ENCODE results near the gene SNCA. TPM values are rescaled to one million over a fixed set of nuclear protein-coding genes. Genes with fewer than 3 reads are reported as not detected.

SNCA gene
- total RNA-seq, 1 donor from 2014 or later: 2.4 TPM

DNA sequence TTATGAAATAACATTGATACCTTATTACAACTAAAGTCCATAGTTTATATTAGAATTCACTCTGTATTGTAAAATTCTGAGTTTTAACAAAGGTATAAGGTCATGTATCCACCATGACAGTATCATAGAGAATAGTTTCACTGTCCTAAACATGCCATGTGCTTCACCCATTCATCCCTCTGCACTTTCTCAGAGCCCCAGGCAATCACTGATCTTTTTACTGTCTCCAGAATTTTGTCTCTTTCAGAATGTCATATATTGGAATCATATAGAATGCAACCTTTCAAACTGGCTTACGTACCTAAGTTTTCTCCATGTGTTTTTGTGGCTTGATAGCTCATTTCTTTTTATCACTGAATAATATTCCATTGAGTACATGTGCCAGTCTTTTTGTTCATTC, 33.9 kb downstream of the SNCA start:
- TF ChIP-seq, protein P1, sequence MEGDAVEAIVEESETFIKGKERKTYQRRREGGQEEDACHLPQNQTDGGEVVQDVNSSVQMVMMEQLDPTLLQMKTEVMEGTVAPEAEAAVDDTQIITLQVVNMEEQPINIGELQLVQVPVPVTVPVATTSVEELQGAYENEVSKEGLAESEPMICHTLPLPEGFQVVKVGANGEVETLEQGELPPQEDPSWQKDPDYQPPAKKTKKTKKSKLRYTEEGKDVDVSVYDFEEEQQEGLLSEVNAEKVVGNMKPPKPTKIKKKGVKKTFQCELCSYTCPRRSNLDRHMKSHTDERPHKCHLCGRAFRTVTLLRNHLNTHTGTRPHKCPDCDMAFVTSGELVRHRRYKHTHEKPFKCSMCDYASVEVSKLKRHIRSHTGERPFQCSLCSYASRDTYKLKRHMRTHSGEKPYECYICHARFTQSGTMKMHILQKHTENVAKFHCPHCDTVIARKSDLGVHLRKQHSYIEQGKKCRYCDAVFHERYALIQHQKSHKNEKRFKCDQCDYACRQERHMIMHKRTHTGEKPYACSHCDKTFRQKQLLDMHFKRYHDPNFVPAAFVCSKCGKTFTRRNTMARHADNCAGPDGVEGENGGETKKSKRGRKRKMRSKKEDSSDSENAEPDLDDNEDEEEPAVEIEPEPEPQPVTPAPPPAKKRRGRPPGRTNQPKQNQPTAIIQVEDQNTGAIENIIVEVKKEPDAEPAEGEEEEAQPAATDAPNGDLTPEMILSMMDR (conservative IDR thresholded peaks at IDR 0.05; ENCODE audit: low read depth, low read length): no peak
- H3K4me3 ChIP-seq (ENCODE audit: low read depth, low read length): no peak overlapping the region
- no peak for DNase-seq (ENCODE audit: low read depth)

DNA sequence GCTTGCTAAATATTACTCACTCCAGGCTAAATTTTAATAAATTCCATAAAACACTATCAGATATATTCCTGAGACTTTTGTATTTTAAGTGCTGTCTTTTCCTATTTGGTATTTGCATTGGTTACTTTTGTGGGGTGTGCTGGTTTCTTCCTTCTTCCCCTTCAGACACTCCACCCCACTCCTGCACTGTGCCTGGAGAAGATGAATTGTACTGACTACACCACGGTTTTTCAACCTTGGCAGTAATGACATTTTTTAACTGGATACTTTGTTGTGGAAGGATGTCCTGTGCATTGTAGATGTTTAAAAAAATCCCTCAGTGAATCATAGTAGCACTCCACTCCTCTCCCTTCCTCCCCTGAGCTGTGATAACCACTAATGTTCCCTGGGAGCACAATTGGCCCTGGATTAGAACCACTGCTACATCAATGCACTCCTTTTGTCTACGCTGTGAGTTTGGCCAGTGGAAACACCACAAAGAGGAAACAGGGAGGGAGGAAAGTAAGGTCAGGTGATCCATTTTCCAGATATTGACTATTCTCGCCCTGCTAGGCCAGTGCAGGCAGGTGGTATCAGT, 36.3 kb downstream of the SNCA start:
- no peak for DNase-seq (ENCODE audit: low read depth)
- H3K4me3 ChIP-seq (ENCODE audit: low read depth, low read length): no peak overlapping the region
- TF ChIP-seq, protein P1 (conservative IDR thresholded peaks at IDR 0.05; ENCODE audit: low read depth, low read length): no peak

GRCh38 chr4:89800012-89800516, 36.9 kb downstream of the SNCA start:
- TF ChIP-seq, protein P1 (conservative IDR thresholded peaks at IDR 0.05; ENCODE audit: low read depth, low read length): no peak
- H3K4me3 ChIP-seq (ENCODE audit: low read depth, low read length): no peak overlapping the region
- DNase-seq (ENCODE audit: low read depth): no peak

- TF ChIP-seq, protein P1 (conservative IDR thresholded peaks at IDR 0.05; ENCODE audit: low read depth, low read length): no peak
- H3K4me3 ChIP-seq (ENCODE audit: low read depth, low read length): no peak overlapping the region
- DNase-seq (ENCODE audit: low read depth): no peak
Observed at GRCh38 chr4:89799071-89799470, 37.9 kb downstream of the SNCA start.

- TF ChIP-seq, protein P1 (conservative IDR thresholded peaks at IDR 0.05; ENCODE audit: low read depth, low read length): no peak
- no peak overlapping the region for H3K4me3 ChIP-seq (ENCODE audit: low read depth, low read length)
- DNase-seq (ENCODE audit: low read depth): no peak
Observed at GRCh38 chr4:89797117-89797516, 39.8 kb downstream of the SNCA start.

- DNase-seq (ENCODE audit: low read depth): no peak
- TF ChIP-seq, protein P1 (conservative IDR thresholded peaks at IDR 0.05; ENCODE audit: low read depth, low read length): no peak
Observed at GRCh38 chr4:89788206-89789072, 48.5 kb downstream of the SNCA start.

More at GRCh38 chr4:89788206-89789072, 48.5 kb downstream of the SNCA start:
- no peak overlapping the region for H3K4me3 ChIP-seq (ENCODE audit: low read depth, low read length)
